HG03139 (cell line): Measurements from ENCODE around the gene GSE1.

Experiments
- ATAC-seq: cut with Tn5 transposase; IDR thresholded peaks from one replicate; pipeline ENCODE4 v1.9.1; 2021; ENCODE audit not compliant: unreplicated experiment

Gene GSE1

GRCh38 chr16:85674828-85675227 is 61.7 kb downstream of the GSE1 start:
- no peak for ATAC-seq

GRCh38 chr16:85675251-85675874 is 62.2 kb downstream of the GSE1 start:
- ATAC-seq: no peak

- ATAC-seq: no peak
These were observed 63.3 kb downstream of the GSE1 start for GRCh38 chr16:85676466-85676865.

GRCh38 chr16:85677383-85677967 is 64.4 kb downstream of the GSE1 start:
- ATAC-seq: no peak

GRCh38 chr16:85678016-85678415 is 64.9 kb downstream of the GSE1 start:
- ATAC-seq: no peak

GRCh38 chr16:85678821-85679220 is 65.7 kb downstream of the GSE1 start:
- ATAC-seq: no peak

- ATAC-seq: no peak
These were observed 66.7 kb downstream of the GSE1 start for GRCh38 chr16:85679870-85680269.

- ATAC-seq: no peak
These were observed 67.3 kb downstream of the GSE1 start for GRCh38 chr16:85680352-85680944.

GRCh38 chr16:85681255-85681654 is 68.1 kb downstream of the GSE1 start:
- no peak for ATAC-seq

GRCh38 chr16:85682516-85682915 is 69.4 kb downstream of the GSE1 start:
- ATAC-seq: no peak

GRCh38 chr16:85683363-85683762 is 70.2 kb downstream of the GSE1 start:
- no peak for ATAC-seq

GRCh38 chr16:85685251-85685650 is 72.1 kb downstream of the GSE1 start:
- no peak for ATAC-seq

- ATAC-seq: no peak
These were observed 73.9 kb downstream of the GSE1 start for GRCh38 chr16:85686912-85687591.

- no peak for ATAC-seq
These were observed 74.7 kb downstream of the GSE1 start for GRCh38 chr16:85687651-85688471.

- ATAC-seq: peak; percentile 83
These were observed 75.6 kb downstream of the GSE1 start, which contains the start of gene GINS2 for GRCh38 chr16:85688586-85689284. Gene GINS2, minus strand, starts transcription at chr16:85688954. Its CDS starts 56 bp downstream, at chr16:85688898.

- ATAC-seq: no peak
These were observed 76.3 kb downstream of the GSE1 start for GRCh38 chr16:85689285-85689949.

GRCh38 chr16:85689950-85690320 is 76.8 kb downstream of the GSE1 start:
- no peak for ATAC-seq

GRCh38 chr16:85690469-85691064 is 77.4 kb downstream of the GSE1 start:
- no peak for ATAC-seq
